Spleen (tissue), 11 donors: Measurements from ENCODE around the gene CA9. TPM values are rescaled to one million over a fixed set of nuclear protein-coding genes. Genes with fewer than 3 reads are reported as not detected.

Experiments
- DNase-seq: peaks from one replicate; pipeline ENCODE4 v3.0.0-alpha.2; 2020
- H3K27ac ChIP-seq, 8 donors: fragments of 200-600 bp; sonication (generic) in 7 of 8; 1 replicate in 4 of 8; 2 replicates in 4 of 8; pipeline versions ENCODE4 v1.5.0 to v1.8.0; 2016 to 2021; ENCODE audit warnings: inconsistent platforms in 4 of 8, mild to moderate bottlenecking in 4 of 8, moderate library complexity in 1 of 8
- H3K27me3 ChIP-seq, 7 donors: fragments of 200-600 bp; sonication (generic) in 6 of 7; replicated peaks in 1 of 7; 1 replicate in 4 of 7; 2 replicates in 3 of 7; pipeline versions ENCODE4 v1.5.0 to v1.8.0; 2016 to 2021; ENCODE audit warnings: inconsistent platforms in 3 of 7, mild to moderate bottlenecking in 1 of 7
- H3K36me3 ChIP-seq, 6 donors: fragments of 200-600 bp; sonication (generic) in 5 of 6; 1 replicate in 4 of 6; 2 replicates in 2 of 6; pipeline versions ENCODE4 v1.5.0 to v1.8.0; 2016 to 2021; ENCODE audit warnings: inconsistent platforms in 2 of 6
- H3K4me1 ChIP-seq, 6 donors: fragments of 200-600 bp; sonication (generic) in 5 of 6; 1 replicate in 3 of 6; 2 replicates in 3 of 6; pipeline versions ENCODE4 v1.5.0 to v1.8.0; 2016 to 2021; ENCODE audit warnings: inconsistent platforms in 3 of 6
- H3K4me3 ChIP-seq, 8 donors: fragments of 200-600 bp; sonication (generic) in 7 of 8; 1 replicate in 4 of 8; 2 replicates in 4 of 8; pipeline versions ENCODE4 v1.5.0 to v1.8.0; 2016 to 2021; ENCODE audit warnings: inconsistent platforms in 4 of 8, mild to moderate bottlenecking in 4 of 8, moderate library complexity in 2 of 8
- H3K9me3 ChIP-seq, 8 donors: fragments of 200-600 bp; sonication (generic) in 7 of 8; 1 replicate in 4 of 8; 2 replicates in 4 of 8; pipeline versions ENCODE4 v1.5.0 to v1.8.0; 2016 to 2021; ENCODE audit warnings: inconsistent platforms in 4 of 8
- POLR2A ChIP-seq, 3 donors: fragments of 450-650 bp; IDR thresholded peaks; one replicate each; pipeline ENCODE4 v1.5.1; 2017; ENCODE audit warnings: antibody characterized with exemption in 3 of 3, mild to moderate bottlenecking in 1 of 3
- POLR2AphosphoS5 ChIP-seq, 3 donors: sonication (generic); formaldehyde crosslinking; IDR thresholded peaks; one replicate each; pipeline ENCODE4 v1.5.1; 2017; ENCODE audit warnings: antibody characterized with exemption in 3 of 3
- WGBS, 5 donors: extraction: QIAGEN DNeasy Blood & Tissue Kit in 3 of 5; methylation state at CpG; one replicate each; pipeline versions ENCODE4 v1.1.5 to v1.1.7; 2013 to 2018; 5-methylcytosine and 5-hydroxymethylcytosine counted together
- intact Hi-C: fragments of 100-400 bp; cut with DNase I; formaldehyde crosslinking; loops from one replicate; pipeline ENCODE4 v1.15.0; 2023; ENCODE audit warnings: low total_unique reads
- polyA plus RNA-seq, 3 donors: library from polyadenylated mRNA; stranded (reverse); fragments of 200-250 nt; gene quantifications; one replicate each; pipeline ENCODE4 v1.2.1, GENCODE V29; 2013
- total RNA-seq, 7 donors: library from RNA; depleted of rRNA in 3 of 7; stranded (reverse); fragments of >200 nt in 3 of 7; fragmentation: NEBNext Ultra II Directional in 4 of 7; extraction: Animal tissue kit (Norgen Biotek cat#: 25700) in 4 of 7; gene quantifications; one replicate each; pipeline versions ENCODE4 v1.1.0 to v1.2.1, GENCODE V29; 2016 to 2021
- TF ChIP-seq, protein P1 (sequence below), 11 experiments: fragments of 200-600 bp in 7 of 11; fragments of 450-650 bp in 4 of 11; sonication (generic) in 4 of 11; IDR thresholded peaks in 8 of 11; conservative IDR thresholded peaks in 3 of 11; 1 replicate in 7 of 11; 2 replicates in 4 of 11; pipeline versions ENCODE4 v1.4.0 to v1.8.0; 2016 to 2021; ENCODE audit warnings: antibody characterized with exemption in 11 of 11, inconsistent platforms in 4 of 11, mild to moderate bottlenecking in 1 of 11
- donor health status: healthy with polysubstance abuse.
- donor health status: DM: no; HTN: no; CAD: no; lungs with moderate emphysema.
- donor health status: DM: no; HTN: no; CAD: no.
- donor health status: Bipolar disorder and iron deficiency.
- donor health status: healthy.
- donor health status: DM: no; HTN: no; CAD: no.
- donor health status: DM: yes; HTN: yes; CAD: no.

The CA9 gene
- total and polyA plus RNA-seq, 10 donors: 0.26 to 0.30 TPM; not detected in 8

DNA sequence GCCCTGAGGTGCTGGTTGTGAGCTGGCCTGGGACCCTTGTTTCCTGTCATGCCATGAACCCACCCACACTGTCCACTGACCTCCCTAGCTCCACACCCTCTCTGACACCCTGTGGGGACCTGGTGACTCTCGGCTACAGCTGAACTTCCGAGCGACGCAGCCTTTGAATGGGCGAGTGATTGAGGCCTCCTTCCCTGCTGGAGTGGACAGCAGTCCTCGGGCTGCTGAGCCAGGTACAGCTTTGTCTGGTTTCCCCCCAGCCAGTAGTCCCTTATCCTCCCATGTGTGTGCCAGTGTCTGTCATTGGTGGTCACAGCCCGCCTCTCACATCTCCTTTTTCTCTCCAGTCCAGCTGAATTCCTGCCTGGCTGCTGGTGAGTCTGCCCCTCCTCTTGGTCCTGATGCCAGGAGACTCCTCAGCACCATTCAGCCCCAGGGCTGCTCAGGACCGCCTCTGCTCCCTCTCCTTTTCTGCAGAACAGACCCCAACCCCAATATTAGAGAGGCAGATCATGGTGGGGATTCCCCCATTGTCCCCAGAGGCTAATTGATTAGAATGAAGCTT is 6.1 kb downstream of the CA9 start:
- Histone ChIP-seq H3K36me3 (peaks cover 0 to 31% (median 5%) of the 10 kb centered on the region in 6 donors), H3K4me1 (peaks cover 0 to 26% (median 16%) of the 10 kb centered on the region in 6 donors), H3K27me3 (peaks cover 0 to 16% (median 4%) of the 10 kb centered on the region in 7 donors), H3K9me3 (no peaks in the 10 kb centered on the region), H3K27ac (no peak overlapping the region), H3K4me3 (no peak overlapping the region)
- TF ChIP-seq, protein P1, sequence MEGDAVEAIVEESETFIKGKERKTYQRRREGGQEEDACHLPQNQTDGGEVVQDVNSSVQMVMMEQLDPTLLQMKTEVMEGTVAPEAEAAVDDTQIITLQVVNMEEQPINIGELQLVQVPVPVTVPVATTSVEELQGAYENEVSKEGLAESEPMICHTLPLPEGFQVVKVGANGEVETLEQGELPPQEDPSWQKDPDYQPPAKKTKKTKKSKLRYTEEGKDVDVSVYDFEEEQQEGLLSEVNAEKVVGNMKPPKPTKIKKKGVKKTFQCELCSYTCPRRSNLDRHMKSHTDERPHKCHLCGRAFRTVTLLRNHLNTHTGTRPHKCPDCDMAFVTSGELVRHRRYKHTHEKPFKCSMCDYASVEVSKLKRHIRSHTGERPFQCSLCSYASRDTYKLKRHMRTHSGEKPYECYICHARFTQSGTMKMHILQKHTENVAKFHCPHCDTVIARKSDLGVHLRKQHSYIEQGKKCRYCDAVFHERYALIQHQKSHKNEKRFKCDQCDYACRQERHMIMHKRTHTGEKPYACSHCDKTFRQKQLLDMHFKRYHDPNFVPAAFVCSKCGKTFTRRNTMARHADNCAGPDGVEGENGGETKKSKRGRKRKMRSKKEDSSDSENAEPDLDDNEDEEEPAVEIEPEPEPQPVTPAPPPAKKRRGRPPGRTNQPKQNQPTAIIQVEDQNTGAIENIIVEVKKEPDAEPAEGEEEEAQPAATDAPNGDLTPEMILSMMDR (IDR thresholded peaks at IDR 0.05 in 8 of 11, conservative IDR thresholded peaks at IDR 0.05 in 3 of 11): no peak
- no peak for TF ChIP-seq POLR2AphosphoS5 (IDR thresholded peaks at IDR 0.05)
- TF ChIP-seq POLR2A (IDR thresholded peaks at IDR 0.05): no peak
- intact Hi-C loops: no loop called here
- DNase-seq: peak; percentile 55
- 89 to 93% (median 90%) methylated on average over 8 of the region's 8 CpGs for WGBS, 5 donors

DNA sequence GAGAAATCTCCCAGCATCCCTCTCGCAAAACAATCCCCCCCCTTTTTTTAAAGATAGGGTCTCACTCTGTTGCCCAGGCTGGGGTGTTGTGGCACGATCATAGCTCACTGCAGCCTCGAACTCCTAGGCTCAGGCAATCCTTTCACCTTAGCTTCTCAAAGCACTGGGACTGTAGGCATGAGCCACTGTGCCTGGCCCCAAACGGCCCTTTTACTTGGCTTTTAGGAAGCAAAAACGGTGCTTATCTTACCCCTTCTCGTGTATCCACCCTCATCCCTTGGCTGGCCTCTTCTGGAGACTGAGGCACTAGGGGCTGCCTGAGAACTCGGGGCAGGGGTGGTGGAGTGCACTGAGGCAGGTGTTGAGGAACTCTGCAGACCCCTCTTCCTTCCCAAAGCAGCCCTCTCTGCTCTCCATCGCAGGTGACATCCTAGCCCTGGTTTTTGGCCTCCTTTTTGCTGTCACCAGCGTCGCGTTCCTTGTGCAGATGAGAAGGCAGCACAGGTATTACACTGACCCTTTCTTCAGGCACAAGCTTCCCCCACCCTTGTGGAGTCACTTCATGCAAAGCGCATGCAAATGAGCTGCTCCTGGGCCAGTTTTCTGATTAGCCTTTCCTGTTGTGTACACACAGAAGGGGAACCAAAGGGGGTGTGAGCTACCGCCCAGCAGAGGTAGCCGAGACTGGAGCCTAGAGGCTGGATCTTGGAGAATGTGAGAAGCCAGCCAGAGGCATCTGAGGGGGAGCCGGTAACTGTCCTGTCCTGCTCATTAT is 6.8 kb downstream of the CA9 start:
- intact Hi-C loops: no loop called here
- peak; percentile 53 for DNase-seq
- H3K4me1 ChIP-seq: peaks cover 0 to 20% (median 9%) of the 10 kb centered on the region in 6 donors
- peaks cover 0 to 38% (median 7%) of the 10 kb centered on the region in 6 donors for H3K36me3 ChIP-seq
- no peak overlapping the region for H3K4me3 ChIP-seq
- no peak overlapping the region for H3K27ac ChIP-seq
- peaks cover 0 to 10% (median 4%) of the 10 kb centered on the region in 7 donors for H3K27me3 ChIP-seq
- H3K9me3 ChIP-seq: no peaks in the 10 kb centered on the region
- 64 to 78% (median 68%) methylated on average over 15 of the region's 15 CpGs for WGBS, 5 donors
- TF ChIP-seq POLR2AphosphoS5 (IDR thresholded peaks at IDR 0.05): peak in 1 of 3 donors; percentile 17
- TF ChIP-seq, protein P1 (IDR thresholded peaks at IDR 0.05 in 8 of 11, conservative IDR thresholded peaks at IDR 0.05 in 3 of 11): no peak

- H3K36me3 ChIP-seq: peaks cover 0 to 39% (median 7%) of the 10 kb centered on the region in 6 donors
- no peak overlapping the region for H3K27ac ChIP-seq
- peaks cover 0 to 19% (median 4%) of the 10 kb centered on the region in 6 donors for H3K4me1 ChIP-seq
- WGBS, 5 donors: 52 to 87% (median 78%) methylated on average over 3 of the region's 3 CpGs
- H3K4me3 ChIP-seq: no peak overlapping the region
- DNase-seq: peak; percentile 47
- H3K9me3 ChIP-seq: no peaks in the 10 kb centered on the region
- TF ChIP-seq POLR2AphosphoS5 (IDR thresholded peaks at IDR 0.05): no peak
- TF ChIP-seq POLR2A (IDR thresholded peaks at IDR 0.05): no peak
- TF ChIP-seq, protein P1 (IDR thresholded peaks at IDR 0.05 in 8 of 11, conservative IDR thresholded peaks at IDR 0.05 in 3 of 11): no peak
- no peaks in the 10 kb centered on the region for H3K27me3 ChIP-seq
- intact Hi-C loops: no loop called here
Observed at GRCh38 chr9:35681341-35682002, 7.7 kb downstream of the CA9 start.

DNA sequence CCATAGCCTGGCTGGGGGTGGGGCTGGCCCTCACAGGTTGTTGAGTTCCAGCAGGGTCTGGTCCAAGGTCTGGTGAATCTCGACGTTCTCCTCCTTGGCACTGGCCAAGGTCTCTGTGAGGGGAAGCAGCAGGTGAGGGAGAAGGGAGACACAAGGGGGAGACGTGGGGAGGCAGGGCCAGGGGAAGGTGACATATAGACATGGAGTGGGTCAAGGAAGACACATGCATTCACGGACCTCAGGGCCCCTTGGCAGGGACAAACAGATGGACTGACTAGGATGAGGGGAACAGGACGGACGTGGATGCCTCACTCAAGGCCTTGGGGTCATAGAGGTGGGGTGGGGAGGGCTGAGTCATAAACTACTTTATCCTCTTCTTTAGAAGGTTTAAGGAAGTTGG is 8.3 kb downstream of the CA9 start:
- H3K27ac ChIP-seq: no peak overlapping the region
- no peaks in the 10 kb centered on the region for H3K9me3 ChIP-seq
- intact Hi-C loops: no loop called here
- H3K4me3 ChIP-seq: no peak overlapping the region
- TF ChIP-seq POLR2AphosphoS5 (IDR thresholded peaks at IDR 0.05): no peak
- TF ChIP-seq POLR2A (IDR thresholded peaks at IDR 0.05): no peak
- TF ChIP-seq, protein P1 (IDR thresholded peaks at IDR 0.05 in 8 of 11, conservative IDR thresholded peaks at IDR 0.05 in 3 of 11): no peak
- H3K4me1 ChIP-seq: peaks cover 0 to 23% (median 4%) of the 10 kb centered on the region in 6 donors
- H3K27me3 ChIP-seq: no peaks in the 10 kb centered on the region
- WGBS, 5 donors: 71 to 88% (median 74%) methylated on average over 6 of the region's 6 CpGs
- peak; percentile 45 for DNase-seq
- peaks cover 0 to 39% (median 7%) of the 10 kb centered on the region in 6 donors for H3K36me3 ChIP-seq
